Left ventricle myocardium inferior (tissue), 1 donor: ENCODE measurements around the gene COX6B1. TPM values are rescaled to one million over a fixed set of nuclear protein-coding genes. Genes with fewer than 3 reads are reported as not detected.

Experiments
- DNase-seq: peaks from one replicate; pipeline ENCODE4 v3.0.0-alpha.2; 2020
- H3K27ac ChIP-seq: fragments of 200-600 bp; replicated peaks from 2 replicates; pipeline ENCODE4 v1.8.0; 2021
- H3K27me3 ChIP-seq: fragments of 200-600 bp; 2 replicates; pipeline ENCODE4 v1.8.0; 2021; ENCODE audit warnings: low read depth
- H3K36me3 ChIP-seq: fragments of 200-600 bp; 2 replicates; pipeline ENCODE4 v1.8.0; 2021
- H3K4me1 ChIP-seq: fragments of 200-600 bp; 2 replicates; pipeline ENCODE4 v1.8.0; 2021
- H3K4me3 ChIP-seq: fragments of 200-600 bp; 2 replicates; pipeline ENCODE4 v1.8.0; 2021; ENCODE audit warnings: mild to moderate bottlenecking, moderate library complexity
- H3K9me3 ChIP-seq: fragments of 200-600 bp; replicated peaks from 2 replicates; pipeline ENCODE4 v1.8.0; 2021
- intact Hi-C: fragments of 100-400 bp; cut with micrococcal nuclease; formaldehyde crosslinking; loops from one replicate; pipeline ENCODE4 v1.11.0; 2022
- total RNA-seq: library from RNA; stranded (reverse); fragmentation: NEBNext Ultra II Directional; extraction: Animal tissue kit (Norgen Biotek cat#: 25700); gene quantifications from one replicate; pipeline ENCODE4 v1.2.1, GENCODE V29; 2021
- TF ChIP-seq, protein P1 (sequence below): fragments of 200-600 bp; IDR thresholded peaks from 2 replicates; pipeline ENCODE4 v1.8.0; 2021; ENCODE audit warnings: antibody characterized with exemption, mild to moderate bottlenecking, borderline replicate concordance
- donor health status: DM: no; HTN: yes; CAD: no; lungs with severe emphysema.

The COX6B1 gene
- total RNA-seq, 1 donor from 2014 or later = 1,365 TPM

GRCh38 chr19:35618857-35619256 lies 29.3 kb upstream of the COX6B1 start:
- TF ChIP-seq, protein P1, sequence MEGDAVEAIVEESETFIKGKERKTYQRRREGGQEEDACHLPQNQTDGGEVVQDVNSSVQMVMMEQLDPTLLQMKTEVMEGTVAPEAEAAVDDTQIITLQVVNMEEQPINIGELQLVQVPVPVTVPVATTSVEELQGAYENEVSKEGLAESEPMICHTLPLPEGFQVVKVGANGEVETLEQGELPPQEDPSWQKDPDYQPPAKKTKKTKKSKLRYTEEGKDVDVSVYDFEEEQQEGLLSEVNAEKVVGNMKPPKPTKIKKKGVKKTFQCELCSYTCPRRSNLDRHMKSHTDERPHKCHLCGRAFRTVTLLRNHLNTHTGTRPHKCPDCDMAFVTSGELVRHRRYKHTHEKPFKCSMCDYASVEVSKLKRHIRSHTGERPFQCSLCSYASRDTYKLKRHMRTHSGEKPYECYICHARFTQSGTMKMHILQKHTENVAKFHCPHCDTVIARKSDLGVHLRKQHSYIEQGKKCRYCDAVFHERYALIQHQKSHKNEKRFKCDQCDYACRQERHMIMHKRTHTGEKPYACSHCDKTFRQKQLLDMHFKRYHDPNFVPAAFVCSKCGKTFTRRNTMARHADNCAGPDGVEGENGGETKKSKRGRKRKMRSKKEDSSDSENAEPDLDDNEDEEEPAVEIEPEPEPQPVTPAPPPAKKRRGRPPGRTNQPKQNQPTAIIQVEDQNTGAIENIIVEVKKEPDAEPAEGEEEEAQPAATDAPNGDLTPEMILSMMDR = no peak
- H3K27me3 ChIP-seq = no peaks in the 10 kb centered on the region
- intact Hi-C loops = no loop called here
- no peaks in the 10 kb centered on the region for H3K9me3 ChIP-seq
- no peak overlapping the region for H3K4me3 ChIP-seq
- H3K36me3 ChIP-seq = no peaks in the 10 kb centered on the region
- no peak overlapping the region for H3K27ac ChIP-seq
- no peaks in the 10 kb centered on the region for H3K4me1 ChIP-seq
- DNase-seq = no peak

DNA sequence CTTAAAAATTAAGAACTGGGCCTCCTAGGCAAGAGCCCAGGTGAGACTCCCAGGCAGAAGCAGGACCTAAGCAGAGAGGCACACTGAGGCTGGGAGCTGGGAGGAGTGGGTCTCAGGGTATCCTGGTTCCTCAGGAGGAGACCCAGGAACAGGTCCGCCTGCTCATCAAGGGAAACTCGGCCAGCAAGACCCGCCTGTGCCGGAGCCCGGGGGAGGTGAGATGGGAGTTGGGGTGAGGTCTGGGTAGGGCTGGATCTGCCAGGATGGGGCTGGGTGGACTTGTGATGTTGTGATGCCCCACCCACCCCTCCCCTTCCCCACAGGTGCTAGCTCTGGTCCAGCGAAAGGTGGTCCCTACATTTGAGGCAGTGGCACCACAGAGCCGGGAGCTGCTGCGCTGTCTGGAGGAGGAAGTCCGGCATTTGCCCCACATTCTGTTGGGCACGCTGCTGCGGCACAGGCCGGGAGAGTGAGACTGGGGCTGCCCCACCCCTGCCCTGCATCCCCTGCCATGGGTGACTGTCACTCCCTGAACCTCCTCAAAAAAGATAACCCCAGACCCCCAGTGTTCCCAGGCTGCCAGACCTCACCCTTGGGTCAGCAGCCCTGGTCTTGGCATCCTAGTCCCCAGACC lies 28.7 kb upstream of the COX6B1 start:
- Histone ChIP-seq H3K27me3 (no peaks in the 10 kb centered on the region), H3K36me3 (no peaks in the 10 kb centered on the region), H3K4me1 (no peaks in the 10 kb centered on the region), H3K27ac (no peak overlapping the region), H3K4me3 (no peak overlapping the region), H3K9me3 (no peaks in the 10 kb centered on the region)
- intact Hi-C loops = no loop called here
- TF ChIP-seq, protein P1 = no peak
- no peak for DNase-seq

GRCh38 chr19:35620001-35620400 lies 28.1 kb upstream of the COX6B1 start:
- no peaks in the 10 kb centered on the region for H3K27me3 ChIP-seq
- H3K4me3 ChIP-seq = no peak overlapping the region
- DNase-seq = no peak
- no peaks in the 10 kb centered on the region for H3K4me1 ChIP-seq
- TF ChIP-seq, protein P1 = no peak
- no peak overlapping the region for H3K27ac ChIP-seq
- no peaks in the 10 kb centered on the region for H3K36me3 ChIP-seq
- H3K9me3 ChIP-seq = no peaks in the 10 kb centered on the region
- intact Hi-C loops = no loop called here

DNA sequence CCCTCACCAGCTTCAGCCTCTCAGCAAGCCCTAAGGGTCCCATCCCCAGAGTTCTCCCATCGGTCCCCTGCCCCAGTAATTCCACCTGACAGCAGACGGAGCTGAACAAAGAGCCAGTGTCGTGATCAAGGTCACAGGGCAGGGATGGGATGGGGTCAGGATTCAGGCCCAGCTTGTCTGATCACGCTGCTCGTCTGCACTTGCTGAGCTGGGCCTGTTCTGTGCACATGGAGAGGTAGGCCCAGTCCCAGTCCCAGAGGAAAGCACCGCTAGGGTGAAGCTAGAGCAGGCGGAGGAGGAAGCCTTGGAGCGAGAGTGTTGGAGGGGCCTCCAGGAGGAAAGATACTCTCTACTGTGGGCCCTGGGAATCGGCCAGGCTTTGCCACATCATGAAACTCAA lies 26.4 kb upstream of the COX6B1 start:
- no peaks in the 10 kb centered on the region for H3K9me3 ChIP-seq
- no peaks in the 10 kb centered on the region for H3K27me3 ChIP-seq
- intact Hi-C loops = no loop called here
- DNase-seq = no peak
- no peak overlapping the region for H3K4me3 ChIP-seq
- H3K4me1 ChIP-seq = no peaks in the 10 kb centered on the region
- no peaks in the 10 kb centered on the region for H3K36me3 ChIP-seq
- TF ChIP-seq, protein P1 = no peak
- no peak overlapping the region for H3K27ac ChIP-seq

GRCh38 chr19:35622750-35623149 lies 25.4 kb upstream of the COX6B1 start:
- H3K4me3 ChIP-seq = no peak overlapping the region
- peaks cover 1% of the 10 kb centered on the region for H3K4me1 ChIP-seq
- intact Hi-C loops = no loop called here
- DNase-seq = no peak
- TF ChIP-seq, protein P1 = no peak
- H3K9me3 ChIP-seq = no peaks in the 10 kb centered on the region
- no peak overlapping the region for H3K27ac ChIP-seq
- no peaks in the 10 kb centered on the region for H3K36me3 ChIP-seq
- no peaks in the 10 kb centered on the region for H3K27me3 ChIP-seq
